ENCODE results near the gene LPP. TPM values are rescaled to one million over a fixed set of nuclear protein-coding genes. Genes with fewer than 3 reads are reported as not detected.

The LPP gene
- total RNA-seq, 4 donors from 2014 or later = 141 to 248 (median 185) TPM

- TF ChIP-seq, protein P1, sequence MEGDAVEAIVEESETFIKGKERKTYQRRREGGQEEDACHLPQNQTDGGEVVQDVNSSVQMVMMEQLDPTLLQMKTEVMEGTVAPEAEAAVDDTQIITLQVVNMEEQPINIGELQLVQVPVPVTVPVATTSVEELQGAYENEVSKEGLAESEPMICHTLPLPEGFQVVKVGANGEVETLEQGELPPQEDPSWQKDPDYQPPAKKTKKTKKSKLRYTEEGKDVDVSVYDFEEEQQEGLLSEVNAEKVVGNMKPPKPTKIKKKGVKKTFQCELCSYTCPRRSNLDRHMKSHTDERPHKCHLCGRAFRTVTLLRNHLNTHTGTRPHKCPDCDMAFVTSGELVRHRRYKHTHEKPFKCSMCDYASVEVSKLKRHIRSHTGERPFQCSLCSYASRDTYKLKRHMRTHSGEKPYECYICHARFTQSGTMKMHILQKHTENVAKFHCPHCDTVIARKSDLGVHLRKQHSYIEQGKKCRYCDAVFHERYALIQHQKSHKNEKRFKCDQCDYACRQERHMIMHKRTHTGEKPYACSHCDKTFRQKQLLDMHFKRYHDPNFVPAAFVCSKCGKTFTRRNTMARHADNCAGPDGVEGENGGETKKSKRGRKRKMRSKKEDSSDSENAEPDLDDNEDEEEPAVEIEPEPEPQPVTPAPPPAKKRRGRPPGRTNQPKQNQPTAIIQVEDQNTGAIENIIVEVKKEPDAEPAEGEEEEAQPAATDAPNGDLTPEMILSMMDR (IDR thresholded peaks at IDR 0.05; ENCODE audit: low read depth) = no peak
Observed at GRCh38 chr3:188684276-188684675, 530.3 kb downstream of the LPP start.

- TF ChIP-seq, protein P1 (IDR thresholded peaks at IDR 0.05; ENCODE audit: low read depth) = no peak
Observed at GRCh38 chr3:188685789-188686188, 531.8 kb downstream of the LPP start.

DNA sequence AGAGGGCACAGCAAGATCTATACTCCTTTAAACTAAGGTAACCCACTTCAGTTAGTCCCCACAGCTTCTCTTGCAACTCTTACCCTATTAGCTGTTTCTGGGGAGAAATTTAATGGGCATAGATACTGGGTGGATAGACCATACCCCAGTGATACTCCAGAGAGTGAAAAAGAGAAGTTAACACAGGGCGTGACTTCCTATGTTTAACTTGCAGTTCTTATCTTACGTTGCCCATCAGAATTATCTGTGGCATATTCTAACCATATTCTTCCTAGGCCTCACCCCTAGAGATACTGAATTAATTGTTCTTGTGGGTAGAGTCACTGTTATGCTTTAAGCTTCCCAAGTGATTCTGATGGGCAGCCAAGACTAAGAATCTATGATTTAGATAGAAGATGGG lies 532.4 kb downstream of the LPP start:
- TF ChIP-seq, protein P1 (IDR thresholded peaks at IDR 0.05; ENCODE audit: low read depth) = no peak

DNA sequence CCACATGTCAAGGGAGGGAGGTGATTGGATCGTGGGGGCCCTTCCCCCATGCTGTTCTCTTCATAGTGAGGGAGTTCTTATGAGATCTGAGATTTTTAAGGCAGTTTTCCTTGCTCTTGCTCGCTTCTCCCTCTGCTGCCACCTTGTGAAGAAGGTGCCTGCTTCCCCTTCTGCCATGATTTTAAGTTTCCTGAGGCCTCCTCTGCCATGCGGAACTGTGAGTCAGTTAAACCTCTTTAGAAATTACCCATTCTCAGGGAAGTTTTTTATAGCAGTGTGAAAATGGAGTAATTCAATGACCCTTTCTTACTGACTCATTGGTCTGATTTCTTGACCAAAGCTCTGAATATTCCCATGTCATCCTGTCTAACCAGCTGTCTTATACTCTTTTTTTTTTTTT lies 533.4 kb downstream of the LPP start:
- TF ChIP-seq, protein P1 (IDR thresholded peaks at IDR 0.05; ENCODE audit: low read depth) = no peak

GRCh38 chr3:188689101-188689574 lies 535.2 kb downstream of the LPP start:
- TF ChIP-seq, protein P1 (IDR thresholded peaks at IDR 0.05; ENCODE audit: low read depth) = no peak

GRCh38 chr3:188690064-188690463 lies 536.1 kb downstream of the LPP start:
- TF ChIP-seq, protein P1 (IDR thresholded peaks at IDR 0.05; ENCODE audit: low read depth) = no peak

GRCh38 chr3:188691004-188691403 lies 537.0 kb downstream of the LPP start:
- TF ChIP-seq, protein P1 (IDR thresholded peaks at IDR 0.05; ENCODE audit: low read depth) = no peak
